ENCODE results near the gene UQCRC1.

UQCRC1 gene

DNA sequence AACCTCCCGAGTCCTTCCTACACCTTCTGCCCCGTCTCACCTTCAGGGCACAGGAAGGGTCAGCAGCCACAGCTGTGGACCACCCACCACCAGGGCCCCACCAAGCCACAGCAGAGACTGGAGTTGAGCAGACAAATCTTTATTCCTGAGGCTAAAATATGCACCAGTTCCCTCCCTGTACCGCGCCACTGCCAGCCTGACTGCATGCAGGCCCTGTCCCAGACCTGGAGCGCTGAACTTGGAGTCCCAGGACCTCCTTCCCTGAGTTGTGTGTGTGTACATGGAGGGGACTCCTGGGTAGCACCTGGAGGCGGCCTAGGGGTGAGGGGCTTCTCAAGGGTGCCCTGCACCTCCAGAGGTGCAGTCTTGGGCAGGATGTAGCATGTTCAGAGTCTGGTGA is 16.2 kb upstream of the UQCRC1 start:
- DNase-seq = no peak
- no peaks in the 10 kb centered on the region for H3K79me2 ChIP-seq (ENCODE audit: control insufficient read depth, insufficient read depth, low read length)
- no peak overlapping the region for H2BK15ac ChIP-seq (replicated peaks; ENCODE audit: low read depth)
- H4K8ac ChIP-seq (ENCODE audit: low read depth, low read length) = no peak overlapping the region
- peaks cover 10% of the 10 kb centered on the region for H3K36me3 ChIP-seq (ENCODE audit: control insufficient read depth, insufficient read depth, low read length)
- H4K5ac ChIP-seq (ENCODE audit: low read length) = no peak overlapping the region
- H2BK5ac ChIP-seq (ENCODE audit: low read length) = no peak overlapping the region
- H2BK120ac ChIP-seq (ENCODE audit: low read depth, low read length) = no peak overlapping the region
- no peak overlapping the region for H3K27ac ChIP-seq (ENCODE audit: low read depth, low read length)
- H3K9ac ChIP-seq (ENCODE audit: low read length) = no peak overlapping the region
- no peak overlapping the region for H3K23ac ChIP-seq (ENCODE audit: low read length)
- no CpG with 5 or more reads among the region's 6 CpGs for WGBS (ENCODE audit: extremely low coverage, insufficient coverage, low lambda C conversion rate)
- H2AK5ac ChIP-seq (ENCODE audit: low read length) = no peak overlapping the region
- H3K18ac ChIP-seq (ENCODE audit: low read length) = no peak overlapping the region
- H3K4me3 ChIP-seq (ENCODE audit: low read length) = no peak overlapping the region
- no peaks in the 10 kb centered on the region for H3K79me1 ChIP-seq (ENCODE audit: low read length)
- H3K56ac ChIP-seq (ENCODE audit: low read length) = no peak overlapping the region
- no peaks in the 10 kb centered on the region for H3K27me3 ChIP-seq (ENCODE audit: insufficient read depth, low read length, poor library complexity)
- H3K4me1 ChIP-seq (ENCODE audit: control insufficient read depth, low read depth, low read length) = no peaks in the 10 kb centered on the region
- no peak overlapping the region for H3K4ac ChIP-seq (ENCODE audit: low read depth, low read length)
- no peak overlapping the region for H3K4me2 ChIP-seq (ENCODE audit: low read length)

DNA sequence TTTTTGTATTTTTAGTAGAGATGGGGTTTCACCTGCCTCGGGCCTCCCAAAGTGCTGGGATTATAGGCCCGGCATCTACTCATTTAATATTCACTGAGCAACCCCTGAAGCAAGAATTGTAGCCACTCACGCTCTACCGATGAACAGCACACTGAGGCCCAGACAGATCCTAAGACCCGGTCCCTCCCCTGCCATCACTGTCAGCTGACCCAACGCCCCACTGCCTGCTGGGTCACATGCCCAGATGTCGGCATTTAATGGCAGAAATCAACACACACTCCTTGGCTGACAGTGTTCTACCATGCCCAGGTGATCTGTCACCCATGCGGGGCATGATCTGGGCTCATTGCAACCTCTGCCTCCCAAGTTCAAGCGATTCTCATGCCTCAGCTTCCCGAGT is 15.3 kb upstream of the UQCRC1 start:
- H3K79me1 ChIP-seq (ENCODE audit: low read length) = no peaks in the 10 kb centered on the region
- no peak overlapping the region for H3K4me3 ChIP-seq (ENCODE audit: low read length)
- H3K4ac ChIP-seq (ENCODE audit: low read depth, low read length) = no peak overlapping the region
- H2BK120ac ChIP-seq (ENCODE audit: low read depth, low read length) = no peak overlapping the region
- no peak overlapping the region for H3K27ac ChIP-seq (ENCODE audit: low read depth, low read length)
- no peak overlapping the region for H4K5ac ChIP-seq (ENCODE audit: low read length)
- no peak overlapping the region for H2BK5ac ChIP-seq (ENCODE audit: low read length)
- peaks cover 8% of the 10 kb centered on the region for H3K36me3 ChIP-seq (ENCODE audit: control insufficient read depth, insufficient read depth, low read length)
- no peaks in the 10 kb centered on the region for H3K4me1 ChIP-seq (ENCODE audit: control insufficient read depth, low read depth, low read length)
- no peak overlapping the region for H3K18ac ChIP-seq (ENCODE audit: low read length)
- no peak overlapping the region for H3K56ac ChIP-seq (ENCODE audit: low read length)
- no peak overlapping the region for H3K4me2 ChIP-seq (ENCODE audit: low read length)
- no peak overlapping the region for H4K8ac ChIP-seq (ENCODE audit: low read depth, low read length)
- H3K9ac ChIP-seq (ENCODE audit: low read length) = no peak overlapping the region
- H3K27me3 ChIP-seq (ENCODE audit: insufficient read depth, low read length, poor library complexity) = no peaks in the 10 kb centered on the region
- DNase-seq = no peak
- no peak overlapping the region for H2AK5ac ChIP-seq (ENCODE audit: low read length)
- H2BK15ac ChIP-seq (replicated peaks; ENCODE audit: low read depth) = no peak overlapping the region
- no CpG with 5 or more reads among the region's 10 CpGs for WGBS (ENCODE audit: extremely low coverage, insufficient coverage, low lambda C conversion rate)
- H3K23ac ChIP-seq (ENCODE audit: low read length) = no peak overlapping the region
- no peaks in the 10 kb centered on the region for H3K79me2 ChIP-seq (ENCODE audit: control insufficient read depth, insufficient read depth, low read length)

DNA sequence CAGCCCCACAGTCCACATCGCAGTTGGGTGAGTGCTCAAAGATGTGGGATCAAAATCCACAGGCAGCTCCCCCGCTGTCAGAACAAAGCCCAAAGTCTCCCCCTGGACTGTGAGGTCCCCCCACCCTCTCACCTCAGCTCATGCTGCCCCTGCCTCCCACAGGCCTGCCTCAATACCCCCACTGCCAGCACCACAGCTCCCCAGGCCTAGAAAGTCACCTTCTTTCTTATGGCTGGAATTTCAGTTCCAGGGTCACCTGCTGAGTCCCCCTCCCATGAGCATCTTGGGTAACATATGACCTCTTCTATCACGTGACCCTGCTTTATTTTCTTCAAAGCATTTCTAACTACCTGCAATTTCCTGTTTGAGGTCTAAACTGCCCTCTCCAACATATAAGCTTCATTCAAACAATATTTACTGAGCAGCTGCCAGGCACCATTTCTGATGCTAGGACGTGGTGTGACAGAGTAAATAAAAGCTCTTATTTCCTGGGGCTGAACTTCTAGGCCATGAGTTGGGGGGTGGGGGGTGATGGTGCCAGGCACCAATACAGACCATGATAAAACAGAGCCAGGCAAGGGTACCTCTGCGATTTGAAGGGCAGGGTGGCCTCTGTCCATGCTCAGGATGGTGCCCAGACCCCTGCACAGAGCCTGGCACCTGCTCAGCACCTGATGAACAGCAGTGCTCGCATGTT is 14.6 kb upstream of the UQCRC1 start:
- H3K4me1 ChIP-seq (ENCODE audit: control insufficient read depth, low read depth, low read length) = no peaks in the 10 kb centered on the region
- no peak overlapping the region for H3K9ac ChIP-seq (ENCODE audit: low read length)
- no peak overlapping the region for H2BK120ac ChIP-seq (ENCODE audit: low read depth, low read length)
- WGBS (ENCODE audit: extremely low coverage, insufficient coverage, low lambda C conversion rate) = no CpG with 5 or more reads among the region's 6 CpGs
- no peak overlapping the region for H3K23ac ChIP-seq (ENCODE audit: low read length)
- H4K5ac ChIP-seq (ENCODE audit: low read length) = no peak overlapping the region
- no peak overlapping the region for H3K18ac ChIP-seq (ENCODE audit: low read length)
- no peak overlapping the region for H2BK15ac ChIP-seq (replicated peaks; ENCODE audit: low read depth)
- no peaks in the 10 kb centered on the region for H3K27me3 ChIP-seq (ENCODE audit: insufficient read depth, low read length, poor library complexity)
- no peak for DNase-seq
- H2BK5ac ChIP-seq (ENCODE audit: low read length) = no peak overlapping the region
- no peak overlapping the region for H4K8ac ChIP-seq (ENCODE audit: low read depth, low read length)
- H2AK5ac ChIP-seq (ENCODE audit: low read length) = no peak overlapping the region
- H3K79me1 ChIP-seq (ENCODE audit: low read length) = no peaks in the 10 kb centered on the region
- no peak overlapping the region for H3K27ac ChIP-seq (ENCODE audit: low read depth, low read length)
- H3K56ac ChIP-seq (ENCODE audit: low read length) = no peak overlapping the region
- no peak overlapping the region for H3K4me2 ChIP-seq (ENCODE audit: low read length)
- no peak overlapping the region for H3K4me3 ChIP-seq (ENCODE audit: low read length)
- no peaks in the 10 kb centered on the region for H3K79me2 ChIP-seq (ENCODE audit: control insufficient read depth, insufficient read depth, low read length)
- peaks cover 8% of the 10 kb centered on the region for H3K36me3 ChIP-seq (ENCODE audit: control insufficient read depth, insufficient read depth, low read length)
- no peak overlapping the region for H3K4ac ChIP-seq (ENCODE audit: low read depth, low read length)

DNA sequence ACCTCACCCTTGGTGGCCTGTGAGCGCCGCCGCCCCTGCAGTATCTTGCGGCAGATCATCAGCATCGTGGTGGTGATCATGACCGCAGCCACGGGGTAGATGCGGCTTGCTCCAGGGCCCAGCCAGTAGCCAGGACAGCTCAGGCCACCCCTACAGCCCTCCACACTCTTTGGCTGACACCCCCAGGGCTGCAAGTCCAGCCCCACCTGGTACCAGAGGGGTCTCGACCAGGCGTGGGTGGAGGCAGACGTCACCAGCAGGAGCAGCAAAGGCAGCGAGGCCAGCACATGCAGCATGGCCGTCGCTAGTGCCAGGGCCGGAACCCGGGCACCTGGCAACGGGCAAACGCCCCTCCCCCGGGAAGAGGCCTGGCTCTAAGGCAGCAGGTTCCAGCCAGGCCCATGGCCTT is 12.0 kb upstream of the UQCRC1 start, which contains the start of gene TMEM89:
Gene TMEM89 (minus strand): TSS at position 309 of the 409 bp plus-strand sequence. CDS start 13 bp downstream, at position 296.
- H3K4ac ChIP-seq (ENCODE audit: low read depth, low read length) = no peak within 1 kb of the TSS
- H4K5ac ChIP-seq (ENCODE audit: low read length) = no peak within 1 kb of the TSS
- H2BK5ac ChIP-seq (ENCODE audit: low read length) = no peak within 1 kb of the TSS
- H2BK15ac ChIP-seq (replicated peaks; ENCODE audit: low read depth) = no peak within 1 kb of the TSS
- peaks cover 2% of the 10 kb centered on the region for H3K36me3 ChIP-seq (ENCODE audit: control insufficient read depth, insufficient read depth, low read length)
- no peak within 1 kb of the TSS for H3K9ac ChIP-seq (ENCODE audit: low read length)
- no peak within 1 kb of the TSS for H3K4me3 ChIP-seq (ENCODE audit: low read length)
- DNase-seq = no peak
- H2AK5ac ChIP-seq (ENCODE audit: low read length) = no peak within 1 kb of the TSS
- no CpG with 5 or more reads among the region's 19 CpGs for WGBS (ENCODE audit: extremely low coverage, insufficient coverage, low lambda C conversion rate)
- H3K4me1 ChIP-seq (ENCODE audit: control insufficient read depth, low read depth, low read length) = no peaks in the 10 kb centered on the region
- no peaks in the 10 kb centered on the region for H3K27me3 ChIP-seq (ENCODE audit: insufficient read depth, low read length, poor library complexity)
- H3K23ac ChIP-seq (ENCODE audit: low read length) = no peak within 1 kb of the TSS
- H3K18ac ChIP-seq (ENCODE audit: low read length) = no peak within 1 kb of the TSS
- no peaks in the 10 kb centered on the region for H3K79me2 ChIP-seq (ENCODE audit: control insufficient read depth, insufficient read depth, low read length)
- no peak within 1 kb of the TSS for H4K8ac ChIP-seq (ENCODE audit: low read depth, low read length)
- no peak within 1 kb of the TSS for H3K4me2 ChIP-seq (ENCODE audit: low read length)
- H3K79me1 ChIP-seq (ENCODE audit: low read length) = no peaks in the 10 kb centered on the region
- H3K27ac ChIP-seq (ENCODE audit: low read depth, low read length) = no peak within 1 kb of the TSS
- no peak within 1 kb of the TSS for H3K56ac ChIP-seq (ENCODE audit: low read length)
- H2BK120ac ChIP-seq (ENCODE audit: low read depth, low read length) = no peak within 1 kb of the TSS

DNA sequence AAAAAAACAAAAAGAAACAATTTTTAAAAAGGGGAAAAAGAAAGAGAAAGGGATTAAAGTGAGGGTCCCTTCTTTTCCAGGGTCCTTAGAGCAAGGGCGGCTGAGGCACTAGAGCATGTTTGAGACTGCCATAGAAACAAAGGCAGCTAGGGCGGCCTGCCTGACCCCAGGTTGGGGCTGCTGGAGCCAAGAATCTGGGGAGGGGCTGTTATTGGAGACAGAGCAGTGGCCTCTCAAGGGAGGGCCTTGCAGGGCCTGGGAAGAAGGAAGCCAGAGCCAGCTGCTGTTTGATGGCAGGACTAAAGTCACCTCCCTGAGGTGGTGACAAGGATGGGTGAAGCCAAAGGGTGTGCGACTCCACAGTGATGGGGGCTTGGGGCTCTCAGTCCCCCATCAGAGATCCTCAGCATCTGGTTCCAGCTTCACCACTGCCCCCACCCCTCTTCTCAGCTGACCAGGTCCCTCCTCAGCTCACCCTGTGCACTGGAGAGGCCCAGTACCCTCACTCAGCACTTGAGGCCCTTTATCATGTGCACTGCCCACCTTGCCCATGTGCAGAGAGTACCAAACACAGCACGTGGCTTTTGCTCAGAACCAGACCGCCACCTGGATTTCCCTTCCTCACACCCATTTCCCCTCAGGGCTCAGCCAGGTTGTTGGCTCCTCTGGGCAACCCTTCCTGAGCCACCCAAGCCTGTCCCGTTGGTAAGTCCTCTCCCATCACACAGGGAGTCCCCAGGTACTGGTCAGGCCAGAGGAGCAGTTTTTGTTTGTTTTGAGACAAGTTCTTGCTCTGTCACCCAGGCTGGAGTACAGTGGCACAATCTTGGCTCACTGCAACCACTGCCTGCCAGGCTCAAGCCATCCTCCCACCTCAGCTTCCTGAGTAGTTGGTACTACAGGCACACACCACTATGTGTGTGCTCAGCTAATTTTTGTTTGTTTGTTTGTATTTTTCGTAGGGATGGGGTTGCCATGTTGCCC is 10.4 kb upstream of the UQCRC1 start:
- Histone ChIP-seq H3K4me2 (ENCODE audit: low read length) (no peak overlapping the region), H2BK5ac (ENCODE audit: low read length) (no peak overlapping the region), H3K79me1 (ENCODE audit: low read length) (no peaks in the 10 kb centered on the region), H2AK5ac (ENCODE audit: low read length) (no peak overlapping the region), H3K23ac (ENCODE audit: low read length) (no peak overlapping the region), H3K9ac (ENCODE audit: low read length) (no peak overlapping the region), H2BK15ac (replicated peaks; ENCODE audit: low read depth) (no peak overlapping the region), H3K4me3 (ENCODE audit: low read length) (no peak overlapping the region), H2BK120ac (ENCODE audit: low read depth, low read length) (no peak overlapping the region), H3K79me2 (ENCODE audit: control insufficient read depth, insufficient read depth, low read length) (no peaks in the 10 kb centered on the region), H4K5ac (ENCODE audit: low read length) (no peak overlapping the region), H4K8ac (ENCODE audit: low read depth, low read length) (no peak overlapping the region), H3K56ac (ENCODE audit: low read length) (no peak overlapping the region), H3K18ac (ENCODE audit: low read length) (no peak overlapping the region), H3K36me3 (ENCODE audit: control insufficient read depth, insufficient read depth, low read length) (no peaks in the 10 kb centered on the region), H3K4me1 (ENCODE audit: control insufficient read depth, low read depth, low read length) (no peaks in the 10 kb centered on the region), H3K27ac (ENCODE audit: low read depth, low read length) (no peak overlapping the region), H3K4ac (ENCODE audit: low read depth, low read length) (no peak overlapping the region), H3K27me3 (ENCODE audit: insufficient read depth, low read length, poor library complexity) (no peaks in the 10 kb centered on the region)
- no peak for DNase-seq
- WGBS (ENCODE audit: extremely low coverage, insufficient coverage, low lambda C conversion rate) = no CpG with 5 or more reads among the region's 7 CpGs

All from mesendoderm (in vitro differentiated cells).